Ovary (tissue), 9 donors: Measurements from ENCODE around the gene LRRC49. TPM values are rescaled to one million over a fixed set of nuclear protein-coding genes. Genes with fewer than 3 reads are reported as not detected.
"Not testable (repeated sequence)": the region's sequence is repeated elsewhere in the genome, so short reads cannot be mapped to it uniquely, and the experiment has no call there.

ENCODE experiments used
- DNase-seq, 5 donors: peaks; one replicate each; pipeline ENCODE4 v3.0.0-alpha.2; 2019 to 2020
- H3K27ac ChIP-seq, 2 donors: fragments of 200-600 bp; one replicate each; pipeline versions ENCODE4 v1.5.1 to v1.8.0; 2019 to 2022
- H3K27me3 ChIP-seq: fragments of 200-600 bp; one replicate; pipeline ENCODE4 v1.8.0; 2022
- H3K36me3 ChIP-seq: fragments of 200-600 bp; sonication (generic); one replicate; pipeline ENCODE4 v1.5.1; 2019
- H3K4me1 ChIP-seq: one replicate; pipeline ENCODE4 v1.8.1; 2013; ENCODE audit warnings: mild to moderate bottlenecking, moderate library complexity; ENCODE audit not compliant: insufficient read depth
- H3K4me3 ChIP-seq: fragments of 200-600 bp; sonication (generic); one replicate; pipeline ENCODE4 v1.5.1; 2017
- H3K9me3 ChIP-seq, 2 donors: fragments of 200-600 bp in 1 of 2; sonication (generic) in 1 of 2; one replicate each; pipeline versions ENCODE4 v1.5.1 to v1.8.1; 2013 to 2019; ENCODE audit warnings: mild to moderate bottlenecking in 1 of 2, moderate library complexity in 1 of 2
- EP300 ChIP-seq: sonication (generic); formaldehyde crosslinking; IDR thresholded peaks from one replicate; pipeline ENCODE4 v1.6.1; 2017; ENCODE audit warnings: antibody characterized with exemption
- POLR2A ChIP-seq: fragments of 450-650 bp; IDR thresholded peaks from one replicate; pipeline ENCODE4 v1.6.1; 2017; ENCODE audit warnings: antibody characterized with exemption, mild to moderate bottlenecking, moderate library complexity
- WGBS, 3 donors: extraction: QIAGEN DNeasy Blood & Tissue Kit in 1 of 3; methylation state at CpG; one replicate each; pipeline versions ENCODE4 v1.1.5 to v1.1.7; 2013 to 2017; 5-methylcytosine and 5-hydroxymethylcytosine counted together
- intact Hi-C, 4 donors: fragments of 100-400 bp; cut with DNase I; formaldehyde crosslinking; loops; one replicate each; pipeline versions ENCODE4 v1.11.0 to v1.15.1; 2022 to 2023
- polyA plus RNA-seq, 2 donors: library from polyadenylated mRNA; stranded (reverse); fragments of 200-250 nt in 1 of 2; fragments of 350-450 nt in 1 of 2; fragmentation: Illumina TruSeq in 1 of 2; extraction: RNeasy Lipid Tissue Mini Kit (QIAGEN cat#74804) in 1 of 2; gene quantifications; one replicate each; pipeline ENCODE4 v1.2.3, GENCODE V29; 2013 to 2014
- total RNA-seq, 7 donors: library from RNA; depleted of rRNA in 2 of 7; stranded (reverse); fragments of >200 nt in 2 of 7; fragmentation: NEBNext Ultra II Directional in 3 of 7; extraction: Animal tissue kit (Norgen Biotek cat#: 25700) in 3 of 7; gene quantifications; one replicate each; pipeline versions ENCODE4 v1.1.0 to v1.2.4, GENCODE V29; 2016 to 2023
- TF ChIP-seq, protein P1 (sequence below), 3 donors: fragments of 450-650 bp in 2 of 3; fragments of 200-600 bp in 1 of 3; IDR thresholded peaks; one replicate each; pipeline versions ENCODE4 v1.5.1 to v1.8.0; 2016 to 2022; ENCODE audit warnings: antibody characterized with exemption in 3 of 3, mild to moderate bottlenecking in 1 of 3
- donor health status: DM: no; HTN: no; CAD: no; lungs with moderate emphysema.
- donor health status: DM: no; HTN: no; CAD: no.
- donor health status: Bipolar disorder and iron deficiency.
- donor health status: DM: yes; HTN: yes; CAD: no.
- donor health status: DM: no; HTN: no; CAD: no.
- donor health status: DM: yes; HTN: yes; CAD: no.

Gene LRRC49
- total and polyA plus RNA-seq, 9 donors: 11.9 to 34.6 (median 16.1) TPM

DNA sequence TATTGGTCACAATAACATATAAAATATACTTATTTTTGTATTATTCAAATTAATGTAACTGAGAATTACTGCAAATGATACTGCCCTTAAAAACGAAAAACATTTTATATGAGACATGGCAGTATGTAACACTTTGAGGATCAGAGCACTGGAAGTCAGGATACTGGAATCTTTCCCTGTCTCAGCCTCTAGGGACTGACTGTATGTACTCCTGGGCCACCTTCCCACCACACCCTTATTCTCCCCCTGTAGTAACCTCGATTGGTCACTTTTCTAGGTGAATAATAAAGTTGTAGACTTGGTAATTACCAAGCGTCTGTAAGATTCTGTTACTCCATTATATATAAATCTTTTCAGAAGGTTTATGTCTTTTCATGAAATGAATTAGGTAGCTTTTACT is 43.0 kb downstream of the LRRC49 start:
- Histone ChIP-seq H3K9me3 (no peaks in the 10 kb centered on the region), H3K27ac (no peak overlapping the region), H3K4me3 (no peak overlapping the region), H3K27me3 (no peaks in the 10 kb centered on the region), H3K4me1 (no peaks in the 10 kb centered on the region), H3K36me3 (no peaks in the 10 kb centered on the region)
- intact Hi-C loops: no loop called here
- DNase-seq: no peak
- TF ChIP-seq POLR2A (no peak), EP300 (no peak)
- TF ChIP-seq, protein P1, sequence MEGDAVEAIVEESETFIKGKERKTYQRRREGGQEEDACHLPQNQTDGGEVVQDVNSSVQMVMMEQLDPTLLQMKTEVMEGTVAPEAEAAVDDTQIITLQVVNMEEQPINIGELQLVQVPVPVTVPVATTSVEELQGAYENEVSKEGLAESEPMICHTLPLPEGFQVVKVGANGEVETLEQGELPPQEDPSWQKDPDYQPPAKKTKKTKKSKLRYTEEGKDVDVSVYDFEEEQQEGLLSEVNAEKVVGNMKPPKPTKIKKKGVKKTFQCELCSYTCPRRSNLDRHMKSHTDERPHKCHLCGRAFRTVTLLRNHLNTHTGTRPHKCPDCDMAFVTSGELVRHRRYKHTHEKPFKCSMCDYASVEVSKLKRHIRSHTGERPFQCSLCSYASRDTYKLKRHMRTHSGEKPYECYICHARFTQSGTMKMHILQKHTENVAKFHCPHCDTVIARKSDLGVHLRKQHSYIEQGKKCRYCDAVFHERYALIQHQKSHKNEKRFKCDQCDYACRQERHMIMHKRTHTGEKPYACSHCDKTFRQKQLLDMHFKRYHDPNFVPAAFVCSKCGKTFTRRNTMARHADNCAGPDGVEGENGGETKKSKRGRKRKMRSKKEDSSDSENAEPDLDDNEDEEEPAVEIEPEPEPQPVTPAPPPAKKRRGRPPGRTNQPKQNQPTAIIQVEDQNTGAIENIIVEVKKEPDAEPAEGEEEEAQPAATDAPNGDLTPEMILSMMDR (IDR thresholded peaks at IDR 0.05): no peak
- 84 to 93% (median 92%) methylated on average over 3 of the region's 3 CpGs for WGBS, 3 donors

DNA sequence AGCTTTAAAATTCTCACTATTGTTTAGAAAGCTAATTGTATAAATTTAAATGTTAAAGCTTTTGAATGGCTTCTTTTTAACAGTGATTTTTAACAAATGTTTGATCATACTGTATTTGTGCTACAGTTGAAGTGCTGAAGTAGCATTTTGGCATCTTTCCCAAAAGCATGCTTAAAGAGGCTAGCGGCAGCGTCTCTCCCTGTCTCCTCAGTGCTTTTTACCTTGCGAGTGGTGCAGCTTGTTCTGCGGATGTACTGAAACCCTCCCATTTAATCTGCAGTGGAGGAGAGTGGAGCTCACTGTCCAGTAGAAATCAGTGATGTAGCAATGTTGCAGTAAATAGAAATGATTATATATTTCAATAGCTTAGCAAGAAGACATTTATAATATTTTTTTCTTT is 43.7 kb downstream of the LRRC49 start:
- WGBS, 3 donors: 28 to 30% (median 29%) methylated on average over 4 of the region's 4 CpGs
- Histone ChIP-seq H3K36me3 (no peaks in the 10 kb centered on the region), H3K27me3 (no peaks in the 10 kb centered on the region), H3K4me3 (no peak overlapping the region), H3K4me1 (no peaks in the 10 kb centered on the region), H3K9me3 (no peaks in the 10 kb centered on the region), H3K27ac (no peak overlapping the region)
- TF ChIP-seq EP300: no peak
- no peak for TF ChIP-seq POLR2A
- TF ChIP-seq, protein P1 (IDR thresholded peaks at IDR 0.05): no peak
- intact Hi-C loops: no loop called here
- no peak for DNase-seq

DNA sequence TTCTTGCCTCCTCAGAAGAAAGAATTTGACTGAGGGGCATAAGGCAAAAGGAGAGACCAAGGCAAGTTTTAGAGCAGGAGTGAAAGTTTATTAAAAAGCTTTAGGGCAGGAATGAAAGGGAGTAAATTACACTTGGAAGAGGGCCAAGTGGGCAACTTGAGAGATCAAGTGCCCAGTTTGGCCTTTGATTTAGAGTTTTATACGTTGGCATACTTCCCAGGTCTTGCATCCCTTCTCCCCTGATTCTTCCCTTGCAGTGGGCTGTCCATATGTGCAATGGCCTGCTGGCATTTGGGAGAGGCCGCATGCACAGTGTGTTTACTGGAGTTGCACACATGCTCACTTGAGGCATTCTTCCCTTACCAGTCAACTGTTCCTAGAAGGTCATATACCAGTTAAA is 50.7 kb downstream of the LRRC49 start:
- H3K4me3 ChIP-seq, H3K9me3 ChIP-seq, H3K36me3 ChIP-seq, H3K27ac ChIP-seq, H3K4me1 ChIP-seq, H3K27me3 ChIP-seq, DNase-seq, intact Hi-C loops: not testable (repeated sequence)
- WGBS, 3 donors: 73 to 78% (median 76%) methylated on average over 2 of the region's 2 CpGs

DNA sequence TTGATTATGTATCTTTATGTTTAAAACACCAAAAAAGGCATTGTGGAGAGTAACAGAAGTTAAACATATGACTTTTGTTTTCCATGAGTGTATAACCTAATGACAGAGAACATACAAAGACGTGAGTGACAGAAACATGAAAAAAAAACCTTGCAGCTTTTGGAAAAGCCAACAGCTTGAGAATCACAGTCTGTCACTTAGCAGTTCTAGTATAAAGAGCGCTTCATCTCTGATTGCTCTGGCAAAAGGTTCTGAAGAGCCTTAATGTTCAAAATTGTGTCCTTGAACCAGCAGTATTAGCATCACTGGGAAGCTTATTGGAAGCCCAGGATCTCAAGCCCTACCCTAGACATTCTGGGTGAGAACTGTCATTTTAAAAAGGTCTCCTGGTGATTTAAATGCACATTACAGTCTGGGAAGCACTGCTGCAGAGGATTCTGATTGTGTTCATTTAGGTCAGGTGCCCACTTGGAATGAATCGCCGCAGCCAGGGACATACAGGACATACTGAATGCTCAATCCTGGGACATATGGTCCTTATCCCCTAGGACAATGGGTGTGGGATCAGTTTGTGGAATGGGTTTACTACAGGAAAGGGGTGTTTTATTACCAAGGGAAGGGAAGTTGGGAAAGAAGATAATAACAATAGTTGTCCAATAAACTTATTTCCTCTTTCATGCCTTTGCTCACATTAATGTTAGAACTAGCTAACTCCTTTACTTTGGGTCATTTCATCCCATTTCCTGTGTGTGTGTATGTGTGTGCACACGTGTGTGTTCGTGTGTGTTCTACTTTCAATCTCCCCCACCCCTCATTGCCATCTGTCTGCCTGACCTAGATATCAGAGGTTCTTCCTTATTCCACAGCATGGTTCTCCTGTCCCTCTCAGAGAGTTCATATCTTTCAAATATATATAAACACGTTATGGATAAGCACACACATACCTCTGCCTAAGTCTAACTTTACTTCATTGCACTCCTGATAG is 55.0 kb downstream of the LRRC49 start:
- H3K27me3 ChIP-seq: no peaks in the 10 kb centered on the region
- 74 to 80% (median 79%) methylated on average over 7 of the region's 7 CpGs for WGBS, 3 donors
- H3K9me3 ChIP-seq: no peaks in the 10 kb centered on the region
- H3K4me1 ChIP-seq: no peaks in the 10 kb centered on the region
- no peak overlapping the region for H3K27ac ChIP-seq
- no peaks in the 10 kb centered on the region for H3K36me3 ChIP-seq
- H3K4me3 ChIP-seq: no peak overlapping the region
- intact Hi-C loops: no loop called here
- DNase-seq: no peak
- TF ChIP-seq, protein P1 (IDR thresholded peaks at IDR 0.05): no peak

DNA sequence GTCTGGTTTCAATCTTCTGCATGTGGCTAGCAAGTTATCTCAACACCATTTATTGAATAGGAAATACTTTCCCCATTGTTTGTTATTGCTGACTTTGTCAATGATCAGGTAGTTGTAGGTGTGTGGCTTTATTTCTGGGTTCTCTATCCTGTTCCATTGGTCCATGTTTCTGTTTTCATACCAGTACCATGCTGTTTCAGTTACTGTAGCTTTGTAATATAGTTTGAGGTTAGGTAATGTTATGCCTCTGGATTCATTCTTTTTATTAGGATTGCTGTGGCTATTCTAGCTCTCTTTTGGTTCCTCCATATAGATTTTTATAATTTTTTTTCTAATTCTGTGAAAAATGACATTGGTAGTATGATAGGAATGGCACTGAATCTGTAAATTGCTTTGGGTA is 58.3 kb downstream of the LRRC49 start:
- Histone ChIP-seq H3K36me3 (no peaks in the 10 kb centered on the region), H3K4me3 (no peak overlapping the region), H3K9me3 (no peaks in the 10 kb centered on the region), H3K27ac (no peak overlapping the region), H3K4me1 (no peaks in the 10 kb centered on the region), H3K27me3 (no peaks in the 10 kb centered on the region)
- DNase-seq: no peak
- intact Hi-C loops: no loop called here
- no peak for TF ChIP-seq EP300
- TF ChIP-seq POLR2A: no peak
- TF ChIP-seq, protein P1 (IDR thresholded peaks at IDR 0.05): no peak
